ENCODE results near the gene GGT6.

The GGT6 gene

DNA sequence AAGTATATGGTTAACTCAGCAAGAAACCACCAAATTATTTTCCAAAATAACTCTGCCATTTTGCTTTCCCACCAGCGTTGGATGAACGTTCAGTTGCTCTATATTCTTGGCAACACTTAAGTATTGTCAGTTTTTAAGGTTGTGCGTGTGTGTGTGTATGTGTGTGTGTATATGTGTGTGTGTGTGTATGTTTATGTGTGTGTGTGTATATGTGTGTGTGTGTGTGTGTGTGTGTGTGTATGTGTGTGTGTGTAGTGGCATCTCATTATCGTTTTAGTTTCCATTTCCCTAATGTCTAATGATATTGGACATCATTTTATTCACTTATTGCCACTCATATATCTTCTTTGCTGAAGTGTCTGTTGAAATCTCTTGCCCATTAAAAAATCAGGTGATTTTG, 12.7 kb upstream of the GGT6 start:
- DNase-seq: no peak

DNA sequence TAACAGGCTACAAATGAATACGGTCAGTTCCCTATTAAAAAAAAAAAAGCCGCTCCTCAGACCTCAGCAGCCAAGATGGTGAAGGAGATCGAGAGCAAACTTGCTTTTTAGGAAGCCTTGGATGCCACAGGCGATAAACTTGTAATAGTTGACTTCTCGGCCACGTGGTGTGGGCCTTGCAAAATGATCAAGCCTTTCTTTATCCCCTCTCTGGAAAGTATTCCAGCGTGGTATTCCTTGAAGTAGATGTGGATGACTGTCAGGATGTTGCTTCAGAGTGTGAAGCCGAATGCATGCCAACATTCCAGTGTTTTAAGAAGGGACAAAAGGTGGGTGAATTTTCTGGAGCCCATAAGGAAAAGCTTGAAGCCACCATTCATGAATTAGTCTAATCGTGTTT, 11.8 kb upstream of the GGT6 start:
- DNase-seq: no peak

- no peak for DNase-seq
These were observed 9.2 kb upstream of the GGT6 start for GRCh38 chr17:4569591-4569990.

DNA sequence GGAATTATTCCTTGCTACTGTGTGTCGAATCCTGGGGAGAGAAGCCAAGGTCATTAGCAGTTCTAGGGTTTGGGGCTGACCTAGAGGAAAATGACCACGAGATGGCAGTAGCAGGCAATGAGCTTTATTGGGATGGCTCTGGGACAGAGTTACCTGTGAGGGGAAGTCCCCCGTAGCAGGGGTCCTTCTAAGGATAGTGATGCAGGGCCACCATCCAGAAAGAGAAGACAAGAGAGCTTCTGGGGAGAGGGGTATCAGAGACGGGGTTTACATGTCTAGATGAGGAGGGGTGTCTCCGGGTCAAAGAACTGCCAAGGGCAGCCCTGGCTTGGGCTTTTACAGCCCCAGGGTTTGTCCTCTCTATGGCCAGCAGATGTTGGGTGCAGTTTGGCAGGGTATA, 6.4 kb upstream of the GGT6 start:
- peak; percentile 35 for DNase-seq

DNA sequence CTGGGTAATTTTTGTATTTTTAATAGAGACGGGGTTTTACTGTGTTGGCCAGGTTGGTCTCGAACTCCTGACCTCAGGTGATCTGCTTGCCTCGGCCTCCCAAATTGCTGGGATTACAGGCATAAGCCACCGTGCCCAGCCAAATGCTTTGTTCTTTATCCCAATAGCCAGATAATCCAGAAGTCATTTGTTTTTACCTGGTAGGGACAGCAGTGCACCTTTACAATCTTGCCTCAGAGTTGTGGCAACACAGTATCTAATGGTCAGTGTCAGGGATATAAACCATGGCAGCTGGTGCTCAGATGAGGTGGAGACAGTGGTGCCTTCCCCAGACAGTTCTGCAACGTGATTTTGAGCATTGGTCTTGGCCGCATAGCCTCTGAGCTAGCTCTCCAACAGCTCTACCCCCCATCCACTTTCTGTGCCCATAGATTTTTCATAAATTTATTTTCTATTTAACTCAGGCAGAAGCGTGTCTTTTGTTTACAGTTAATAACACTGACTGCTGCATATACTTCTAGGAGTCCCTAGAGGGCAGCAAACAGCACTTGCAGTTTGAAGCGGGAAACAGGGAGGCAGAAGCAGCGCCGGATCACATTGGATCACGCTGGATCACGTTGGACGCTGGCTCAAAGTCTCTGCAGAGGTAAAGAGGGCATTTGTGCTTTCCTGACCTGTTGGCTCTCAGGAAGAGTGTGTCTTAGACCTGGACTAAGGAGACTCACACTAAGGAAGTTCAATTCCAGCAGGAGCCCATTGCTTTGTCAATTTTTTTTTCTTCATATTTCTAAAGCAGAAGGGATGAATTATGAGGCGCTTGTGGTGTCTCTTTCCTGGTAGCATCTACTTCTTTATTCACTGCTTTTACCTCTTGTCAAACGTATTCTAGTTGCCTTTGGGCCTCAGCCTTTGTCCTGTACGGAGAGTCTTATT, 5.1 kb upstream of the GGT6 start:
- peak; percentile 49 for DNase-seq

- no peak for DNase-seq
These were observed 1.9 kb upstream of the GGT6 start for GRCh38 chr17:4562015-4562969.

- DNase-seq: no peak
These were observed 470 bp upstream of the GGT6 start for GRCh38 chr17:4560837-4561256.

DNA sequence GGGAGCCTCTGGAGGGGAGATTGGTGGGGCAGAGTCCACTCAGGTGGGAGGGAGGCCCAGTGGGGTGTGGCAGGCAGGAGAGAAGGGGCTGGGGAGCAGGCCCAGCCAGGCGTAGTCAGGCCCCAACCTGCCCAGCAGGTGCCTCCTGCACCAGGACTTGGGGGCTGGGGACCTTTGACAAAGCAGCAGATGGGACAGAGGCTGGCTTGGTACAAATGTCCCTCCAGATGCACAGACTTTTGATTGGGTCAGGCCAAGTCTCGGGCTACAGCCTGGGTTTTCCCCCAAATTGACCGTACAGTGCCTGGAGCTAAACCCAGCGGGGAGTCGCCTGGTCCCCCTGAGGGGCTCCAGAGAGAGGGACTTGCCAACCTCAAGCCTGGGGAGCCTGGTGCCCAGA, 411 bp downstream of the GGT6 start:
- DNase-seq: no peak

DNA sequence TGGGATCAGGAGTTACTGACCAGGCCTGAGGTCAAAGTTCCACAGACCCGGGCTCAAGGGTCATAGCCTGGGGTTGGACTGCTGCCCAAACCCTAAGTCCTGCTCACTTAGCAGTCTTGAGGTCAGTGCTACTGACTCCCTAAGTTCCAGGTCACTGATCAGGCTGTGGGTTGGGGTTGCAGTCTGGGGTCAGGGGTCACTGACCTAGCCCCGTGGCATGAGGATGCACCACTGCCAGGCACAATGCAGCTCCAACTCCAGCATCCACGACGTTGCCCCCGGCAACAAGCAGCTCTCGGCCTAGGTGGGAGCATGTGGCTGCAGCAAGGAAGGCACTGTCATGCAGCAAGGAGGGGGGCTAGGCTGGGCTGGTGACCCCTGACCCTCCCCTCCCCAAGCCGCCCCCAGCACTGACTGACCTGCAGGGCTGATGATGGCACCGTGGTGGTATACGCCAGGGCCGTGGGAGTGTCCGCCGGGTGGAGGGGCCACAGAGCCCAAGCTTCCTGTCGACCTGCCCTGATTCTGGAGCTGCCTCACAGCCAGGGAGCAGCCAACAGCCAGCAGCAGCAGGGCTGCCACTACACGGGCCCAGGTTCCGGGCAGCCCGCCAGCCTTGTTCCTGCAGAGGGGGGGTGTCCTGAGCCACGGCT, 1.1 kb downstream of the GGT6 start:
- no peak for DNase-seq

DNA sequence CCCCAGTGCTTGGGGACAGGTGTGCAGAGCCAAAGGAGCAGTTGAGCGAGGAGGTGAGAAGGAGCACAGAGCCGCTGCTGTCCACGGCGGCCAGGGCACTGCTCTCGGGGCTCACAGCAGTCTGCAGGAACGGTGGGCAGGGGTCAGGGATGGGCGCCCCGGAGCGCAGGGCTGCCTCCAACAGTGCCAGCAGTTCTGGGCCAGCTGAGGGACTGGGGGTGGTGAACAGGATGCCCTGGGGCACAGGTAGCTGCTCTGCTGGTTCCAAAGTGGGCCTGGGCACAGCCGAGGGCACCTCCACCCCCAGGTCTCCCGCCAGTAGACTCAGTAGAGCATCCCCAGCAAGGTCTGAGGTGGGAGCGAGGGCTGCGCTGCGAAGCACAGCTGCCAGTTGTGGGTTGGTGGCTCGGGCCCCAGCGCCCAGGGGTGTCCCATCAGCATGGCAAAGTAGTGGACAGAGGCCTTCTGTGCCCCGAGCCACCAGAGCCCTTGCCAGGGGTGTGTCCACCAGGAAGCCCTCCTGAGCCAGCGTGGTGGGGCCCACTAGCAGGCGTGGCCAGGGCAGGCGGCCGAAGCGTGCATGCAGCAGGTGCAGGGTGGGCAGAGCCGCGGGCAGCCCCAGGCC, 1.9 kb downstream of the GGT6 start:
- DNase-seq: no peak

GRCh38 chr17:4557626-4558346, 2.6 kb downstream of the GGT6 start:
- DNase-seq: no peak

DNA sequence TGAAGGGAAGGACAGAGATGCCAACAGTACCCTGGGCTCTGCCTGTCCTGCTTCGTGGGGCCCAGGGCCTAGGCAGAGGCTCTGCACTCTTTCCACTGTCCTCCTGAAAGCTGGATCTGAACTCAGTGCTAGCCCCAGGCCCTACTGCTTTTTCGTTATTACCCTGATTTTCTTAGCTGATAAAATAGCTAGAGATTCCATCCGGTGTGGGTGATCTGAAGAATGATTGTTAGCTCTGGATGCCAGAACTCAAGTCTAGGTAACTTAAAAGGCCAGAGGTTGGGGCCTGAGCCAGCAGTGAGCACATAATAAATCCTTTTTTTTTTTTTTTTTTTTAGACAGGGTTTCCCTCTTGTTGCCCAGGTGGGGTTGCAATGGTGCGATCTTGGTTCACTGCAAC, 3.4 kb downstream of the GGT6 start:
- DNase-seq: no peak

DNA sequence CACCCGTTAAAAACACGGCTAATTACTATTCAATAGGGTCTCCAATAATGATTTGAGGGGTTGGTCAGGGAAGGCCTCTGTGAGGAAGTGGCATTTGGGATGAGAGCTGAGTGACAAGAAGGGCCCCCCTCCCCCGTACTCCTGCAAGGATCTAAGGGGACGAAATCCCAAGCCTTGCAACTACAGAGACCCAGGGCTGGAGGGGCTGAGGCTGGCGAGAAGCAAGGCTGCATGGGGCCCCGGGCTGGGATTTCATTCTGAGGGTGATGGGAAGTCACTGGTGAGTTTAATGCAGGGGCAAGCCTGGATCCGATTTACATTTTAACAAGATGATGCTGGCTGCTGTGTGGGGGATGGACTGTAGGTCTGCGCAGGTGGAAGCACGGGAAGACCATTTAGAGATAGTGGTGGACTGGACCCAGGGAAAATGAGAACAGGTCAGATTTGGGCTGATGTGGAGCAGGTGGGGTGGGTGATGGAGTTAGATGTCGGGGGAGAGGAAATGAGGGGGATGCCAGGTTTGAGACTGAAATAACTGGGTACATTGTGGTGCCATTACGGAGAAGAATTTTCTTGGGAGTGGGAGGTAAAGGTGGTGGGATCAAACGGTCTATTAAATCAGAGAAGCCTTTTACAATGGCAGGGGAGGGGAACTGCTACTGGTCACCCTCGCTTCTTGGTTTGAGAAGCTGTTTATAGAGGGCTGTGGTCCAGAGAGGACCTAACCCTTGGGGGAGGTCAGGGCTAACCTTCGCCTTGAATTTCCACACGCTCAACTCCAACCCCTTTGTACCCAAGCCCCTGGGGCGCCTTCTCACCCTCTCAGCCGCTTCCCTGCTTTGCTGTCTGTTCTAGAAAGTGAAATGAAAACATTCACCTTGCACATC, 4.3 kb downstream of the GGT6 start:
- no peak for DNase-seq

GRCh38 chr17:4554997-4555799, 5.2 kb downstream of the GGT6 start, which contains the start of gene MYBBP1A:
MYBBP1A (minus strand) TSS chr17:4555384; CDS start chr17:4555324, 60 bp downstream.
- peak; percentile 99 for DNase-seq

DNA sequence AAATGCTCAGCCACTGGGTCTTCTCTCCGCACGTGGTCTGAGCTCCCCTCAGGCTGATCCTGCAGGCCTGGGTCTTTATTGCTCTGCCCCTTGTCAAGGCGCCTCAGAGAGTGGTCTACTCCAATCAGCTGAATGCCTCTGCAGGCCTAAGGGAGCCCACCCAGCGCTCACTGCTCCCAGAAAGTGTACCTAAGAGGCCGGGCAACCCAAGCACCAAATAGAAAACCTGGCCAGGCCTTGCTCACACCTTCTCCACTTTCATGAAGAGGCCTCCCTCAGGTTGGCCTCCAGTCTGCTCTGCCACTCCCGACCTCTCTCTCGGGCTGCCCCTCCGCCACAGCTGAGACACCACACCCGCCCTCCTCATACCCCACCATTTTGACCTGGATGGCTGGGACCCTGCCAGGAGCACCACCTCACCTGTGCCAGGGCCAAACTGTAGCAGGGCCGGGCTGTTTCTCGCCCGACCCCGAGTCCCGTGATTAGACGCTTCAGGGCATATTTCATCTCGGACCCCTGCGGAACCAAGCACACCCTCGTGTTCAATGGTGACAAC, 5.9 kb downstream of the GGT6 start:
- DNase-seq: no peak

- no peak for DNase-seq
These were observed 6.7 kb downstream of the GGT6 start for GRCh38 chr17:4553669-4554068.

GRCh38 chr17:4551796-4552525, 8.4 kb downstream of the GGT6 start:
- no peak for DNase-seq

DNA sequence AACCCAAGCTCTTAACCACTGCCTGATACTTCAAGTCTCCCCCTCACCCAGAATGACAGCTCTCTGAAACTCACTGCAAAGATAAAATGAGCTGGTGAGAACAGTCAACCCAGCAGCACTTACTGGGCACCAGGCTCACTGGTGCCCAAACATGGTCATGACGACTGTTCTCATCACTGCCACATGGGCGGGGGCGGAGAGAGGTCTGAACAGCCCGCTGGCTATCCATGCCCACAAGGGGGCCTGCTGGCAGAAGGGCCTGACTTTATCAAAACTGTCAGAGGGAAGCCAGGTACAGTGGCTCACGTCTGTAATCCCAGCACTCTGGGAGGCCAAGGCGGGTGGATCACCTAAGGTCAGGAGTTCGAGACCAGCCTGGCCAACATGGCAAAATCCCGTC, 9.2 kb downstream of the GGT6 start:
- no peak for DNase-seq

DNA sequence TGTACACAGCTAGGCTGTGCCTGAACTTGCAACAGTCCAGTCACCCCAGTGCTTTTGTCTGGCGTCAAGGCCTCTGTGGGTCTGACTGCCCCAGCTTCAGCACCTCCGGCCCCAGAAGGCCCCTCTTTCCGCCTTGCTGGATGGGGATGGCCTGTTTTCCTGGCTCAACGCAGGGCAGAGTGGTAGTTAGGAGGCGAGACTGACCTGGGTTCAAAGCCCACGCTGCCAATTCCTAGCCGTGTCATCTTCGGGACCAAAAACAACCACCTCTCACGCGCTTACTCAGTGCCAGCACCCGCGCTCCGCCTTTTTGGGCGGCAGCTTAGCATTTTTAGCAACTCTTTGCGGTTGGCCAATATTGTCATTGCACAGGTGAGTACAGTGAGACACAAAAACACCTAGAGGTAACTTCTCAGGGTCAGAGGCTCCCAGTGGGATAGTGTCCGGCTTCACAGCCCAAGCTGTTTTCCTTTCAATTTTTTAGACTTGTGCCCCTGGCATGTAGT, 9.8 kb downstream of the GGT6 start:
- DNase-seq: no peak

All from stimulated activated CD4-positive, alpha-beta T cell treated with anti-CD3 and anti-CD28 coated beads, Interleukin-4, amount 100 ng/mL, for 1 hour (primary cell).